GM06990 (cell line): ENCODE data around the gene WBP11.

Experiments used
- DNase-seq: peaks from one replicate; pipeline ENCODE4 v3.0.0-alpha.2; 2011; ENCODE audit not compliant: insufficient read length; ENCODE audit errors: extremely low read depth
- H3K27me3 ChIP-seq: replicated peaks from 2 replicates; pipeline ENCODE4 v1.6.0; 2011; ENCODE audit warnings: low read length; ENCODE audit not compliant: control insufficient read depth, insufficient read depth
- H3K36me3 ChIP-seq: 2 replicates; pipeline ENCODE4 v1.5.1; 2011; ENCODE audit warnings: low read length; ENCODE audit not compliant: control insufficient read depth, insufficient read depth
- H3K4me3 ChIP-seq: replicated peaks from 2 replicates; pipeline ENCODE4 v1.5.1; 2011; ENCODE audit warnings: low read depth, mild to moderate bottlenecking, control low read depth, low read length
- TF ChIP-seq, protein P1 (sequence below): IDR thresholded peaks from 2 replicates; pipeline ENCODE4 v1.5.1; 2011; ENCODE audit warnings: low read length, control low read depth, mild to moderate bottlenecking, inconsistent platforms; ENCODE audit not compliant: insufficient read depth, poor library complexity, severe bottlenecking

Gene WBP11

GRCh38 chr12:14811486-14811885, 8.2 kb upstream of the WBP11 start:
- Histone ChIP-seq H3K27me3 (no peaks in the 10 kb centered on the region), H3K4me3 (no peak overlapping the region), H3K36me3 (no peaks in the 10 kb centered on the region)
- TF ChIP-seq, protein P1, sequence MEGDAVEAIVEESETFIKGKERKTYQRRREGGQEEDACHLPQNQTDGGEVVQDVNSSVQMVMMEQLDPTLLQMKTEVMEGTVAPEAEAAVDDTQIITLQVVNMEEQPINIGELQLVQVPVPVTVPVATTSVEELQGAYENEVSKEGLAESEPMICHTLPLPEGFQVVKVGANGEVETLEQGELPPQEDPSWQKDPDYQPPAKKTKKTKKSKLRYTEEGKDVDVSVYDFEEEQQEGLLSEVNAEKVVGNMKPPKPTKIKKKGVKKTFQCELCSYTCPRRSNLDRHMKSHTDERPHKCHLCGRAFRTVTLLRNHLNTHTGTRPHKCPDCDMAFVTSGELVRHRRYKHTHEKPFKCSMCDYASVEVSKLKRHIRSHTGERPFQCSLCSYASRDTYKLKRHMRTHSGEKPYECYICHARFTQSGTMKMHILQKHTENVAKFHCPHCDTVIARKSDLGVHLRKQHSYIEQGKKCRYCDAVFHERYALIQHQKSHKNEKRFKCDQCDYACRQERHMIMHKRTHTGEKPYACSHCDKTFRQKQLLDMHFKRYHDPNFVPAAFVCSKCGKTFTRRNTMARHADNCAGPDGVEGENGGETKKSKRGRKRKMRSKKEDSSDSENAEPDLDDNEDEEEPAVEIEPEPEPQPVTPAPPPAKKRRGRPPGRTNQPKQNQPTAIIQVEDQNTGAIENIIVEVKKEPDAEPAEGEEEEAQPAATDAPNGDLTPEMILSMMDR = no peak
- no peak for DNase-seq

DNA sequence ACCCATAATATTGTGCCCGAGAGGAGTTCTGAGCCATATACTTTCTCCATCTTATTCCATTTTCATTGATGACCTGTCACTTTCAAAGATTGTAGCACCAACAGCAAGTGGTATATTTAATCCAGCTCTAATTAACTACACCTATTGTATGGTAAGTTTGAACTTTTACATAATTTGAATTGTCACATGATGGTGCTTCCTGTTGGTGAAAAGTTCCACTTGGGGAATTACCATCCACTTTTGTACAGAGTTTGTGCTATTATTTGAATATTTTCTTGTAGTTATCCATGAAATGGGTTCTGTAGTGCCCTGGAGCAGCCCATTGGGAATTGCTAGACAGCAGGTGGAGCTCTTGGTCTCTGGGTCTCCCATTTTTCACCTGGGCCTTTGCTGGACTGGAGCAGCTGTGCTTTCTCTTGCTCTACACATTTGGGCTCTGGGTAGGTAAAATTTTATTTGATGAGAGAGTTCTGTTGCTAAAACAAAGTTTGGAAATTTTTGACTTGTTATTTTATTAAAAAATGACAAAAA, 7.7 kb upstream of the WBP11 start:
- Histone ChIP-seq H3K27me3 (no peaks in the 10 kb centered on the region), H3K4me3 (no peak overlapping the region), H3K36me3 (no peaks in the 10 kb centered on the region)
- no peak for DNase-seq
- TF ChIP-seq, protein P1 = peak; percentile 23

DNA sequence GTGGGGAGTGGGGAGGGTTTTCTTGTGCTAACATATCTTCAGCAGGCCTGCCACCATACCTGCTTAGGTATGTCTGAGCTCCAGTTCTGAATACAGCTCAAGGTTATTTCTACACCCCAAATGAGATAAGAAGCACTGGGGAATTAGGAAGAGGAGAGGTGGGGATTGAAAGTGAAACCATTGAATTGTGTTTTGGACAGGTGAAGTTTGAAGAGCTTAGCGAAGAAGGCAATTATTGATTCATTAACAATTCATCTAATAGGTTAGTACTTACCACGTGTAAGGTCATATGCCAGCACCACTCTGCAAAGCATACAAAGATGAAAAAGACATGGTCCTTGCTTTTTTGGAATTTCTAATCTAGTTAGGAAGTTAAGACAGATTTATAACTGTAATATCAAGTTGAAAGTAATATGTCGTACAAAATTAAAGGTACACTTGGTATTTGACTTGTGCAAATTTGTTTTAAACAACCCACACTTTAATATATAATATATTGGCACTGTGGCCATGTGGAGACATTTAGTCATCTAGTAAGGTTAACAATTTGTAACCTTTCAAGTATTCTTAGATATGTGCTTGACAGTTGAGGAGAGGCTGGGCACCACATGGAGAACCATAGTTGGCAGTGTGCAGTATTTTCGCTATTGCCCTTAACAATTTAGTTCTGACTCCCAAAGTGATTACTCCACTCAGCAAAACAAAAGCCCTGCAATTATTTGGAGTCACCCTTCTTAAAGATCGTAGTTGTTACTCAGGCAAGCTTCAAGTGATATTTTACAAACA, 7.1 kb upstream of the WBP11 start:
- no peak overlapping the region for H3K4me3 ChIP-seq
- DNase-seq = no peak
- no peaks in the 10 kb centered on the region for H3K36me3 ChIP-seq
- no peaks in the 10 kb centered on the region for H3K27me3 ChIP-seq
- TF ChIP-seq, protein P1 = no peak

- TF ChIP-seq, protein P1 = no peak
- Histone ChIP-seq H3K36me3 (peaks cover 3% of the 10 kb centered on the region), H3K4me3 (peak overlapping the region; percentile 82), H3K27me3 (no peaks in the 10 kb centered on the region)
- DNase-seq = no peak
Observed at GRCh38 chr12:14803830-14804160, 517 bp upstream of the WBP11 start.

DNA sequence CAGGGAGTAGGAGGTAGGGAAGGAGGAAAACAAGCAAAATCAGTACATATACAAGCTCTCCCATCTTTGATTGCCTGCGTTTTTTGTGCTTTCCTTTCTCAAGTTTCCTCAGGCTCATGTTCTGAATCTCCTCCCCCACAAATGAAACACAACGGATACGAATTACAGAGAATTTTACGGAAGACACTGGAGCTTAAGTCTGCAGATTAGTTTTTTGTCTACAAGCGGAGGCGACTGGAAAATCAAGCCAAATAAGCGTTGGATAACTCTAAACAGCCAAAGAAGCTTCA, 612 bp downstream of the WBP11 start:
- no peaks in the 10 kb centered on the region for H3K27me3 ChIP-seq
- H3K36me3 ChIP-seq = peaks cover 3% of the 10 kb centered on the region
- no peak for DNase-seq
- TF ChIP-seq, protein P1 = no peak
- peak overlapping the region; percentile 82 for H3K4me3 ChIP-seq

GRCh38 chr12:14802247-14802646, 1.0 kb downstream of the WBP11 start:
- DNase-seq = no peak
- TF ChIP-seq, protein P1 = no peak
- Histone ChIP-seq H3K4me3 (peak overlapping the region; percentile 82), H3K36me3 (peaks cover 6% of the 10 kb centered on the region), H3K27me3 (no peaks in the 10 kb centered on the region)
